Activated CD4-positive, alpha-beta T cell treated with anti-CD3 and anti-CD28 coated beads, Interleukin-2, amount 50 U/mL, for 16 hours (primary cell): ENCODE measurements around the gene NACC1.

Source experiments
- DNase-seq: peaks from one replicate; pipeline ENCODE4 v3.0.0-alpha.2; 2020

NACC1 gene

DNA sequence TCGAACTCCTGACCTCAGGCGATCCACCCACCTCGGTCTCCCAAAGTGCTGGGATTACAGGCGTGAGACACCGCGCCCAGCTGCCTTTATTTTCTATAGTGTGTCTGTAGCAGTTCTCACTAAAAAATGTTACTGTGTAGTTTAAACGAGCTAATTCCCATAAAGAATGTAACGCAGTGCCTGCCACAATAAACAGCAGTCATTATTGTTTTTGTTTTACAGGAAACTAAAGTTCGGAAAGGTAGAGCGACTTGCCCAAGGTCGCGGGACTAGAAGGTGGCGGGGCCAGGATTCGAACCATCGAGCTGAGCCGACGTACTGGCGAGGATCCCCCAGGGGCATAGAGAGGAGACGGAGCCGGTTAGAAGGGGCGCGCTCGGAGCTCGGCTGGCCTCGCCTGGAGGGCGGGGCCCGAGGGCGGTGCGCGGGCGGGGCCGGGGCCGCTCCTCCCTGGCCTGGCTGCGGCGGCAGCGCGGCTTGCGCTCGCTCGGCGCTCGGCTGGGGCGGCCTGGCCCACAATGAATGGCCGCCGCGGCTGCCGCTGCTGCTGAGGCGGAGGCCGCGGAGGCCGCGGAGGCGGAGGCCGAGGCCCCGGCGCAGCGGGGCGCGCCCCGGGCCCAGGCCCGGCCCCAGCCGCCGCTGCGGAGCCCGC lies at the start of gene NACC1:
TSS of gene NACC1 (plus strand) at position 493 of the 652 bp plus-strand sequence. CDS start 16,944 bp downstream, outside the sequence.
- DNase-seq: peak; percentile 93

GRCh38 chr19:13069415-13070359 lies 48.4 kb upstream of the NACC1 start:
- DNase-seq: no peak

DNA sequence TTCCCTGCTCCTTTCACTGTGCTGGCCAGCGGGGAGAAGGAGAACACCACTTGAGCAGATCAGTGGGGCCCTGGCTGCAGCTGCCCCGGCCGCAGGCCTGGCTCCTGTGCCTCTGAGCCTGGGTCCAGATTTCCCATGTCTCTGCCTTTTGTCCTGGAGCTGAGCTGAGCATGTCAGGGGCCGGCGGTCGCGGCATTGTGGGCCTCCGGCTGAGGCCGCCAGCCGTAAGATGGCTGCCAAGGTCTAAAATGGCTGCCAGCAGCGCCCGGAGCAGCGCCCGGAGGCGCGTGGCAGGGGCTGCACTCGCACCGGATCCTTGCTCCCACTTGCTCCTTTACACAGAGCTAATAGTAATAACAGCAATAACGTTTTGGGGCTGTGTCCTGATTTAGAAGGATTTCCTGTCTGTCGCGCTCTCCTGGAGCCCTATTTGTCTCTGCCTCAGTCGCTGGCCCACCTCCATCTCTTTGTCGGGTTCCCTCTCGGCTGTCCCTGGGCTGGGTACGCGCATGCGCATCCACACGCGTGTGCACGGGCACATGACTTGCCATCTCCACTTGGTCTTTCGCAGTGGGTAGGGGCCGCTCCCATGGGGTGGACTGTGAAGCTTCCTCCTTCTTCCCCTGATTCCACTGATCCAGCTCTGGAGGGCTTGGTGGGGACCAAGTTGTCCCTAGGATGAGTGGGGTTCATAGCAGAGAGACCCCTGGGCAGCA lies 47.5 kb upstream of the NACC1 start:
- no peak for DNase-seq

DNA sequence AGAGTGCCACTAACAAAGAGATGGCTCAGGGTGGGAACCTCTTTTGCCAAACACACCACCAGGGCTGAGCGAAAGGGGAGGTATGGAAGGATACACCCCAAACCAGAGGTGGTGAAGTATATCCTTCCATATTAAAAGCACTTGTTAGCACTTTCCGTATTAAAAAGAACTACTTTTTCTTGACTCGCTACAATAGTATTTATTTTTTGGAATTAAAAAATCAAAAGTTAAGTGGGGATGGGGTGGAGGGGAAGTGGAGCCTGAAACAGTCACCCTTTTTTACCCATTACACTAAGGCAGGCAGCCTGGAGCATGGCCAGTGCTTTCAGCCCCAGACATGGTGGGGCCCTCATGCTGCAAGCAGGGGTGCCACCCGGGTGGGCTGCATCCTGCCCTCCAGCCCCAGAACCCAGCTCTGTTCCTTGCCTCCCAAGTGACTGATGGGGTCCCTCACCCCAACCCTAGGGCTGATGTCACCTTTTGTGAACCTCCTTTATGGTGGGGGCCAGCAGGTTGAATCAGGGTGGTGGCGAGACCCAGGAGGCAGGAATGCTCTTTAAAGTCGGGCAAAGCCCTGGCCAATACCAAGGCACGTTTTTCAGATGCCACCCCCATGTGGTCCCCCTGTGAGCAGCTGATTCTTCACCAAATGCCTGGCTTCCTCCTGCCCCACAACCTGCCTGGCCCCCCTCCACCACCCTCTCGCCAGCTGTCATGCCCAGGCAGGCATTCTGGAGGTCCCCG lies 46.4 kb upstream of the NACC1 start:
- no peak for DNase-seq

GRCh38 chr19:13072188-13072908 lies 45.7 kb upstream of the NACC1 start:
- no peak for DNase-seq

- DNase-seq: no peak
Observed at GRCh38 chr19:13073263-13073662, 44.8 kb upstream of the NACC1 start.

GRCh38 chr19:13074378-13074777 lies 43.7 kb upstream of the NACC1 start:
- DNase-seq: no peak

- DNase-seq: no peak
Observed at GRCh38 chr19:13076320-13076719, 41.7 kb upstream of the NACC1 start.

- no peak for DNase-seq
Observed at GRCh38 chr19:13076787-13077186, 41.3 kb upstream of the NACC1 start.

DNA sequence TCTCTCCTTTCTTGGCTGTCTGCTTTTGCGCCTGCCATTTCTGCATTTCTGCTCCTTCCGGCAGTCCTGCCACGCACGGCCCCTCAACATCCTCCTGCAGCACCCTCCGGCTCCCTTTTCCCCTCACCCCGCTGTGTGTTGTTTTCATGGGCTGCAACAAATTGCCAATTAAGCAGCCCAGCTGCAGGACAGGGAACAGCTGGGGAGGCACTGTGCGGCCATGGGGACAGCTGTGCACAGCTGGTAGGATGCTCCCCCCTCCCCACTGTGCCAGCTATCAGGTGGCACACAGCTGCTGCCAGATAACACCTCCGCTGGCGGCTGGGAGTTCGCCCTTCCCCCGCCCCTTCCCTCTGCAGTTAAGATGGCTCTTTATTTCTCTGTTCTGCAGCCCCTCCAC lies 40.8 kb upstream of the NACC1 start:
- DNase-seq: no peak

GRCh38 chr19:13078381-13078780 lies 39.7 kb upstream of the NACC1 start:
- DNase-seq: no peak

GRCh38 chr19:13078897-13079541 lies 39.0 kb upstream of the NACC1 start:
- no peak for DNase-seq

GRCh38 chr19:13079542-13079986 lies 38.5 kb upstream of the NACC1 start:
- no peak for DNase-seq

- DNase-seq: no peak
Observed at GRCh38 chr19:13082192-13083007, 35.7 kb upstream of the NACC1 start.

GRCh38 chr19:13083008-13083404 lies 35.1 kb upstream of the NACC1 start:
- no peak for DNase-seq

DNA sequence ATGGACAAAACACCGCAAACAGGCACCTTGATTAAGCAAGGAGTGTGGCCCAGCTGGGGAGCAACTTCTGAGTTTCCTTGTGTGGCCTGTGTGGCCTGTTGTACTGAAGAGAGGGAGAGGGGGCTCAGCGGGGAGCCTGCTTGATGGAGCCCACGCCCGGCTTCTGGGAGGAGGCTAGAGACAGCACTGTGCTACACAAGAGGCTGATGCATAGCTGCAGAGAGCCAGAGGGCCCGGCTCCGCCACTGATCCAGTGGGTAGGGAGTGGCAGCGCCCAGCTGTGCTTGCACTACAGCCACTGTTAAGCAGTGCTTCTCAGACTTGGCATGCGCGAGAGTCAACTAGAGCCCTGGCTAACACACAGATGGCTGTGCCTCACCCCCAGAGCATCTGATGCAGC lies 34.4 kb upstream of the NACC1 start:
- DNase-seq: no peak

DNA sequence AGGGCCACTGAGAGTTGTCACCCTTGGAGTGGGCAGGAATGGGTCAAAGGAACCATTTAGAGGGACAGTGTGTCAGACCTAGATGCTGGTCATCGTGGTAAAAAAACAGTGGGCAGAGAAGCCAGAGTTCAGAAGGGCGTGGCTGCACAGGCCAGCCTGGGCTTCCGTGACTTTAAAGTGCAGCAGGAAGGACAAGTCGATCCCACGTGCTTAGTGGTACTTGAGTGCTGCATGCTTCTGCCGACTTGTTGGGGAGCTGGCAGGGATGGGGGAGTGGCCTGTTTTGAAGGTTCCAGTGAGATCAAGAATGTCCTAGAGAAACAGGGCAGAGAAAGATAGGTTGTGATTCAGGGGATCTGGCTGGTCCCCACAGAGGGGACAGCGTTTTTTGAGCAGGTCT lies 32.4 kb upstream of the NACC1 start:
- no peak for DNase-seq

- no peak for DNase-seq
Observed at GRCh38 chr19:13086341-13086740, 31.7 kb upstream of the NACC1 start.

GRCh38 chr19:13087295-13087694 lies 30.8 kb upstream of the NACC1 start:
- DNase-seq: no peak

GRCh38 chr19:13087795-13088537 lies 30.1 kb upstream of the NACC1 start:
- no peak for DNase-seq
